ENCODE data around the gene AKAP13. TPM values are rescaled to one million over a fixed set of nuclear protein-coding genes. Genes with fewer than 3 reads are reported as not detected.

Gene AKAP13
- total and polyA plus RNA-seq, 5 donors from 2014 or later = 106 to 482 (median 112) TPM

DNA sequence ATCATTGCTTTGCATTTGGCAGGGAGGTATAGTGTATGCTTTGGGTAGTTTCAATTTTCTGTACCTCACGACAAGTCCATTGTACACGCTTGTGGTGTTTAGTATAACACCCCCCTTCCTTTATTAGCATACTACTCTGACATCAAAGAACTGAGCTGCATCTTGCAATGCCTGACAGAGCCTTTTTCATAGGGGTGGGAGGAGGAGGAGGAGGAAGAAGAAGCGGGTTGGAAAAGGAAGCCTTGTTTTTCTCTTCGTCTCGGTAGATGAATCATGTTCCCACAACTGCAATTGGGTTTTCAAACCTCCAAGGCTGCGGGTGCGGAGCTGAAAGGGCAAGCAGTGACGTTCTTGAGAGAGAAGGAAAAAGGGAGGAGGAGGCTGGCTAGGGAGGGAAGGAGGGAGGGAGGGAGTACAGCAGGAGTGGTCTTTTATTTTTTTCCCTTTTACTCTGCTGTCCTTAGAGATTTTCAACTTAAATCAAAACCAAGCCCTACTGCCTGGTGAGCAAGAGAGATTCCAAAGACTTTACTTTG, 238.6 kb downstream of the AKAP13 start:
- no peaks in the 10 kb centered on the region for H3K27me3 Mint-ChIP-seq
- ATAC-seq (ENCODE audit: low read depth in 2 of 2) = peak; percentile 80 to 86
- peaks cover 55% of the 10 kb centered on the region for H3K4me1 ChIP-seq (ENCODE audit: control insufficient read depth, insufficient read depth, low read length, poor library complexity, severe bottlenecking)

DNA sequence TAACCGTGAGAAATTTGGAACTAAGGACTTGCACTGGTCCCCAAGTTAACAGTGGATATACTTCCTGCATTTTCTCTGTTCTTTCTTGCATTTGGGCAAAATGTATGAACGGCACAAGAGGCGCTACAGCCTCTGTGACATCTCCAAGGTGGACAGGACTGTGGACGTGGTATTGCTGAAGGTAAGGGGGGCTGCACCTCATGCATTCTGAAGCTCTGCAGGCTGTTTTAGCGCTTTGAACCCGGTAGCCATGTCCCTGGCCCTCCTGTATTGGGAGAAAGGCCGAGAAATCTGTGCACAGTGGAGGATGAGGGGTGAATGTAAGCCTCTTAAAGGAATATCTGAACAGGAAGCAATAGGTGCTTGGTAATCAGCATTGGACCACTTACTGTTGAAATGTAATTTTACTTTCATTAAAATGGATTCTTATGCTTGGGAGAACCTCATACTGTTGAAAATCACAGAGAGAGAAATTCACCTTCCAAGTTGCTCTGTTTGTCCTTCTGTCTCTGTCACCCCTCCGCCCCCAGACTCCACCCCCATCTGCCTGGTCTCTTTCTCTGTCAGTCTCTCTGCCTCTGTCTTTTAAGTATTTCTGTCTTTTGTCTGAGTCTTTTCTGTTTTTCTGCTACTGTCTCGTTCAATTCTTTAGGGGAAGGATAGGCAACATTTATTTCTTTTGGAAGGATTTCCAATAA, 239.7 kb downstream of the AKAP13 start:
- peaks cover 66% of the 10 kb centered on the region for H3K4me1 ChIP-seq (ENCODE audit: control insufficient read depth, insufficient read depth, low read length, poor library complexity, severe bottlenecking)
- Mint-ChIP-seq H3K27ac (no peak overlapping the region), H3K4me3 (no peak overlapping the region), H3K9me3 (no peaks in the 10 kb centered on the region), H3K4me1 (peaks cover 12 to 42% (median 37%) of the 10 kb centered on the region in 4 donors), H3K27me3 (no peaks in the 10 kb centered on the region), H3K36me3 (peaks cover 7% of the 10 kb centered on the region)
- no peak for DNase-seq
- ATAC-seq (ENCODE audit: low read depth in 2 of 2) = no peak
- peak overlapping the region; percentile 62 for H3K4me3 ChIP-seq (ENCODE audit: low read depth, low read length)
- peak overlapping the region; percentile 64 for H3K27ac ChIP-seq (ENCODE audit: insufficient read depth, low read length, poor library complexity, severe bottlenecking)
- H3K36me3 ChIP-seq (ENCODE audit: control insufficient read depth, insufficient read depth, low read length) = no peaks in the 10 kb centered on the region
- no peaks in the 10 kb centered on the region for H3K27me3 ChIP-seq (ENCODE audit: control insufficient read depth, insufficient read depth, low read length)
- no peaks in the 10 kb centered on the region for H3K9me3 ChIP-seq (ENCODE audit: control insufficient read depth in 2 of 2, low read length in 2 of 2)

More for the DNA sequence above, 238.6 kb downstream of the AKAP13 start:
- Mint-ChIP-seq H3K27ac (no peak overlapping the region), H3K4me3 (no peak overlapping the region), H3K4me1 (peaks cover 10 to 34% (median 29%) of the 10 kb centered on the region in 4 donors), H3K9me3 (no peaks in the 10 kb centered on the region), H3K36me3 (peaks cover 7% of the 10 kb centered on the region)
- DNase-seq = peak; percentile 21 to 58 (median 40)
- Histone ChIP-seq H3K36me3 (ENCODE audit: control insufficient read depth, insufficient read depth, low read length) (no peaks in the 10 kb centered on the region), H3K9me3 (ENCODE audit: control insufficient read depth in 2 of 2, low read length in 2 of 2) (no peaks in the 10 kb centered on the region), H3K27me3 (ENCODE audit: control insufficient read depth, insufficient read depth, low read length) (no peaks in the 10 kb centered on the region), H3K27ac (ENCODE audit: insufficient read depth, low read length, poor library complexity, severe bottlenecking) (peak overlapping the region; percentile 62), H3K4me3 (ENCODE audit: low read depth, low read length) (peak overlapping the region; percentile 62)

DNA sequence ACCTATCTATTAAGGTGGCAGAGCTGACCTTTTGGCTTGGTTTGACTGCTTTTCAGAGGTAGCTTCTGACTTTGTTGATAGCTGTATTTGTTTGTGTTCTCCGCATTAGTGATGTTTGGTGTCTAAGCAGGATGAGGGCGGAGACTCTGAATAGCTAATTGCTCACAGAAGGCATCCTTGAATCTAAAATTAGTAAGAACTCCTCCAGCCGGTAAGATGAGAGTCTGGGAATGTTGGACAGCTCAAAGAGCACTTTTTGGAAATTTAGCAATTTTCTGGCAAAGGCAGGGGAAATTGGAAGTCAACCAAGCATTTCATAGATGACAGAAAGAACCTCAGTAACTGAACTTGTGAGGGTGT, 240.3 kb downstream of the AKAP13 start:
- ATAC-seq (ENCODE audit: low read depth in 2 of 2) = peak in 1 of 2 donors; percentile 26
- Mint-ChIP-seq H3K4me3 (no peak overlapping the region), H3K27me3 (no peaks in the 10 kb centered on the region), H3K36me3 (peaks cover 7% of the 10 kb centered on the region), H3K4me1 (peaks cover 10 to 42% (median 38%) of the 10 kb centered on the region in 4 donors), H3K27ac (no peak overlapping the region), H3K9me3 (no peaks in the 10 kb centered on the region)
- H3K36me3 ChIP-seq (ENCODE audit: control insufficient read depth, insufficient read depth, low read length) = no peaks in the 10 kb centered on the region
- peak overlapping the region; percentile 35 for H3K4me3 ChIP-seq (ENCODE audit: low read depth, low read length)
- H3K4me1 ChIP-seq (ENCODE audit: control insufficient read depth, insufficient read depth, low read length, poor library complexity, severe bottlenecking) = peaks cover 70% of the 10 kb centered on the region
- H3K9me3 ChIP-seq (ENCODE audit: control insufficient read depth in 2 of 2, low read length in 2 of 2) = no peaks in the 10 kb centered on the region
- H3K27ac ChIP-seq (ENCODE audit: insufficient read depth, low read length, poor library complexity, severe bottlenecking) = peak overlapping the region; percentile 64
- no peaks in the 10 kb centered on the region for H3K27me3 ChIP-seq (ENCODE audit: control insufficient read depth, insufficient read depth, low read length)
- peak in 1 of 3 donors; percentile 9 for DNase-seq

DNA sequence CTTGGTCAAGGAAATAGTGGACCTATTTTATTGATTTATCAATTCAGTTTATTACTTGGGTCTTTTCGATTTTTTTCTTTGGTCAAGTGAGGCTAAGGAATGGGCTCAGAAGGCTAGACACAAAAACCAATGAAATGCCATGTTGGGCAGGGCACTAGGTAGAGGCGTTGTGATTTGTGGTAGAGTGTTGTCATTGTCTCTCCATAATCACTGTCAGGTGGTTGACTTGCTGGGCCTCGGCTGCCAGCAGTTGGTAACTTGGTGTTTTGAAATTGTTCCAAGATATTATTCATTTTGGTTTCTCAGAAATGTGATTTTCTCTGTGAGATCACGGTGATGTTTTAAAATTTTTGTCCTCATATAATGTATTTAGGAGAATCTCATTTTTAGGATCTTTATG, 240.7 kb downstream of the AKAP13 start:
- no peaks in the 10 kb centered on the region for H3K9me3 ChIP-seq (ENCODE audit: control insufficient read depth in 2 of 2, low read length in 2 of 2)
- no peaks in the 10 kb centered on the region for H3K27me3 ChIP-seq (ENCODE audit: control insufficient read depth, insufficient read depth, low read length)
- no peak overlapping the region for H3K27ac Mint-ChIP-seq
- peaks cover 14 to 42% (median 38%) of the 10 kb centered on the region in 4 donors for H3K4me1 Mint-ChIP-seq
- no peaks in the 10 kb centered on the region for H3K36me3 ChIP-seq (ENCODE audit: control insufficient read depth, insufficient read depth, low read length)
- no peaks in the 10 kb centered on the region for H3K27me3 Mint-ChIP-seq
- peaks cover 70% of the 10 kb centered on the region for H3K4me1 ChIP-seq (ENCODE audit: control insufficient read depth, insufficient read depth, low read length, poor library complexity, severe bottlenecking)
- DNase-seq (no peak), ATAC-seq (ENCODE audit: low read depth in 2 of 2) (no peak)
- no peaks in the 10 kb centered on the region for H3K9me3 Mint-ChIP-seq
- H3K27ac ChIP-seq (ENCODE audit: insufficient read depth, low read length, poor library complexity, severe bottlenecking) = peak overlapping the region; percentile 64
- H3K36me3 Mint-ChIP-seq = peaks cover 7% of the 10 kb centered on the region
- no peak overlapping the region for H3K4me3 Mint-ChIP-seq
- no peak overlapping the region for H3K4me3 ChIP-seq (ENCODE audit: low read depth, low read length)

DNA sequence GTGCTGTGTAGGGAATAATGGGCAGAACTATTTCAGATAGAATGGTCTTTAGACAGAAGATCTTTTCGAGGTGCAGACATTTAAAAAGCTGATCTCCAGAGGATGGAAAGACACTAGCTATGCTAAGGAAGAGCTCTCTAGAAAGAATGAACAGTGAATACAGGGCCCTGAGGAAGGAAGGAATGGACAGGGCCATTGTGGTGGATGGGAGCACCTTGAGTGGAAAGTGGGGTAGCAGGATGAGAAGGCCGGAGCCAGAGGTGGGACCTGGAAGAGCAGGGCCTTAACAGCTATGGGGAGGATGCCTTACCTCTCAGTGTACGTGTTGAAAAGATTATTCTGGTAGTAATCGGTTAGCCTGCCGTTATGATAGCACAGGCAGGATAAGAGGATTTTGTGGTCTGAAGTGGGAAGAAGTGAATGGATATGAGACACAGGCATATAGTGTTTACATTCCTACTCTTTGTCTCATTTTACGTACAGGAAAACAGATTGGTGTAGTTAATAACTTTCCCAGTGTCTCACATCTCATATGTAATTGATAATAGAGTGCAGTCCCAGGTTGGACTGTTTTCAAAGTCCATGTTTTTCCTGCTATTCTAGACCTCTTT, 241.9 kb downstream of the AKAP13 start:
- Histone ChIP-seq H3K4me3 (ENCODE audit: low read depth, low read length) (no peak overlapping the region), H3K36me3 (ENCODE audit: control insufficient read depth, insufficient read depth, low read length) (peaks cover 9% of the 10 kb centered on the region), H3K9me3 (ENCODE audit: control insufficient read depth in 2 of 2, low read length in 2 of 2) (no peaks in the 10 kb centered on the region), H3K4me1 (ENCODE audit: control insufficient read depth, insufficient read depth, low read length, poor library complexity, severe bottlenecking) (peaks cover 71% of the 10 kb centered on the region), H3K27me3 (ENCODE audit: control insufficient read depth, insufficient read depth, low read length) (no peaks in the 10 kb centered on the region), H3K27ac (ENCODE audit: insufficient read depth, low read length, poor library complexity, severe bottlenecking) (no peak overlapping the region)
- peak overlapping the region in 2 of 3 donors; percentile 2 to 23 for H3K27ac Mint-ChIP-seq
- no peak for ATAC-seq (ENCODE audit: low read depth in 2 of 2)
- H3K27me3 Mint-ChIP-seq = no peaks in the 10 kb centered on the region
- no peak for DNase-seq
- H3K4me1 Mint-ChIP-seq = peaks cover 23 to 54% (median 45%) of the 10 kb centered on the region in 4 donors
- H3K4me3 Mint-ChIP-seq = peak overlapping the region in 1 of 4 donors; percentile 1
- no peaks in the 10 kb centered on the region for H3K9me3 Mint-ChIP-seq
- peaks cover 13% of the 10 kb centered on the region for H3K36me3 Mint-ChIP-seq

DNA sequence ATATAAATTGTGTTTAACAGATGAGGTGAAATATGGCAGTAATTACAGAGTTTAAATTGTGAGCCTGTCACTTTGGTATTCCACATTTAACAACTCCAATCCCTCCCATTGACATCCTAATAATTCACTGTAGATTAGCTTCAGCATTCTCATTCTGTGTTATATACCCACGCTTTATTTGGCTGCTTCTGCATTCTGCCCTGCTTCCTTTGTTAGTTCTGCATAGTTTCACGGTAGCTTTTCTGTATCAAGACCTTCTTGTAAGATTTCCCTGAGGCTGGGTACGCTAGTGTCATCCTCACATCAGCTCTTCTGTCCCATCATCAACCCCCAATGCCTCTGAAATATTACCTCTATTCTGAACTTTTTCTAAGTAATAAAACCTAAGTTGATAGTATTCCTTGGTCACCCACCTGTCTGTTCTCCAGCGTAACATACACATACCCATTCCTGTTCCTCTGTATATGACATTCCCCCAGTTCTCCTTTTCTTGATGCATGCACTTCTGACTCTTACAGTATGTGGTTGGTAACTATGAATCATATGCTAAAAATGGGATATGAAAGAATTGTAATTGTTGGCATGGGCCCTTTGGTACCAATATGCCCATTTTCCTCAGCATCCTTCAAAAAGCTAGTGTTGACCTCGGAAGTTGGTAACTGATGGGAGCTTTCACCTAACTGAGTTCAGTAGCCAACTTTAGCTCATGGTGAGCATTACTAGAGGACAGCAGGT, 243.1 kb downstream of the AKAP13 start:
- no peaks in the 10 kb centered on the region for H3K9me3 ChIP-seq (ENCODE audit: control insufficient read depth in 2 of 2, low read length in 2 of 2)
- Mint-ChIP-seq H3K36me3 (peaks cover 14% of the 10 kb centered on the region), H3K4me3 (peak overlapping the region in 1 of 4 donors; percentile 39), H3K4me1 (peaks cover 24 to 64% (median 51%) of the 10 kb centered on the region in 4 donors), H3K27me3 (no peaks in the 10 kb centered on the region), H3K27ac (peak overlapping the region in 1 of 3 donors; percentile 87), H3K9me3 (no peaks in the 10 kb centered on the region)
- DNase-seq (no peak), ATAC-seq (ENCODE audit: low read depth in 2 of 2) (no peak)
- H3K4me1 ChIP-seq (ENCODE audit: control insufficient read depth, insufficient read depth, low read length, poor library complexity, severe bottlenecking) = peaks cover 66% of the 10 kb centered on the region
- peaks cover 9% of the 10 kb centered on the region for H3K36me3 ChIP-seq (ENCODE audit: control insufficient read depth, insufficient read depth, low read length)
- H3K27ac ChIP-seq (ENCODE audit: insufficient read depth, low read length, poor library complexity, severe bottlenecking) = no peak overlapping the region
- H3K4me3 ChIP-seq (ENCODE audit: low read depth, low read length) = peak overlapping the region; percentile 65
- H3K27me3 ChIP-seq (ENCODE audit: control insufficient read depth, insufficient read depth, low read length) = no peaks in the 10 kb centered on the region

DNA sequence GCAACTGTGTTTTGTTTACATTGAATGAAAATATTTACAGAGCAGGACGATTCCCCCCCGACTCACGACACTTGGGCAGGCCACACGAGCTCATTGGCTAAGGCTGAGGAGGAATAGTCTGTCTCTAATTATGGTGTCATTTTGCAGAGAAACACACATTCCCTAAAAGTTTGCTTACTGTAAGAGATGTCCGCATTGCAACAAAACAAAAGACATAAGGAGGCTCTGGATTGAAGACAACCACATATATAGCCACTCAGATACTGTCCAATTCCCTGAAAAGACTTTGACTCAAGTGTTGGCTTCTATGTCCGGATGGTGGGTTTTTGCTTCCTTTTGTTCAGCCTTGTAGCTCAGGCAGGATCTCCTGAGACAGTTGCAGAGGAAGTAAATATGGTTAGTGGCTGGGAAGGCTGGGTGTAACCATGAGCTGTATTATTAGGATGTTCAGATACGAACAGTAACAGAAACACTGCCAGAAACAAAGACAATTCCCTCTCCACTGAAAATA, 243.9 kb downstream of the AKAP13 start:
- H3K4me1 Mint-ChIP-seq = peaks cover 24 to 71% (median 56%) of the 10 kb centered on the region in 4 donors
- peaks cover 14% of the 10 kb centered on the region for H3K36me3 Mint-ChIP-seq
- H3K27ac Mint-ChIP-seq = peak overlapping the region; percentile 48 to 87 (median 72)
- peaks cover 9% of the 10 kb centered on the region for H3K36me3 ChIP-seq (ENCODE audit: control insufficient read depth, insufficient read depth, low read length)
- H3K4me3 Mint-ChIP-seq = peak overlapping the region in 3 of 4 donors; percentile 37 to 53 (median 46)
- H3K9me3 ChIP-seq (ENCODE audit: control insufficient read depth in 2 of 2, low read length in 2 of 2) = no peaks in the 10 kb centered on the region
- peak overlapping the region; percentile 65 for H3K4me3 ChIP-seq (ENCODE audit: low read depth, low read length)
- H3K27ac ChIP-seq (ENCODE audit: insufficient read depth, low read length, poor library complexity, severe bottlenecking) = no peak overlapping the region
- no peaks in the 10 kb centered on the region for H3K9me3 Mint-ChIP-seq
- no peaks in the 10 kb centered on the region for H3K27me3 ChIP-seq (ENCODE audit: control insufficient read depth, insufficient read depth, low read length)
- H3K4me1 ChIP-seq (ENCODE audit: control insufficient read depth, insufficient read depth, low read length, poor library complexity, severe bottlenecking) = peaks cover 57% of the 10 kb centered on the region
- peak in 2 of 3 donors; percentile 6 to 41 for DNase-seq
- ATAC-seq (ENCODE audit: low read depth in 2 of 2) = no peak
- no peaks in the 10 kb centered on the region for H3K27me3 Mint-ChIP-seq
